Caco-2 (cell line): ENCODE results near the gene GDF10. TPM values are rescaled to one million over a fixed set of nuclear protein-coding genes. Genes with fewer than 3 reads are reported as not detected.

Source experiments
- BruUV-seq: library from RNA; stranded (reverse); fragments of 400-500 nt; replicated peaks from 2 replicates; lab custom pipeline; 2021; lab: Mats Ljungman, UMichigan
- CTCF ChIA-PET: fragments of 300-600 bp; sonication (Branson Sonifier 250); formaldehyde crosslinking; loops from one replicate; lab custom pipeline; 2022; ENCODE audit warnings: antibody characterized with exemption; lab: Charles Lee
- POLR2A ChIA-PET: fragments of 300-600 bp; sonication (Branson Sonifier 250); formaldehyde crosslinking; loops from one replicate; lab custom pipeline; 2022; ENCODE audit warnings: antibody characterized with exemption; lab: Charles Lee
- DNase-seq, 2 experiments: peaks; one replicate each; pipeline versions ENCODE4 v3.0.0 to v3.0.0-alpha.2; 2020 to 2022
- H3K27me3 ChIP-seq: replicated peaks from 2 replicates; pipeline ENCODE4 v1.6.0; 2011; ENCODE audit warnings: low read length; ENCODE audit not compliant: control insufficient read depth, insufficient read depth
- H3K36me3 ChIP-seq: 2 replicates; pipeline ENCODE4 v1.5.1; 2011; ENCODE audit warnings: low read length; ENCODE audit not compliant: control insufficient read depth, insufficient read depth
- H3K4me1 ChIP-seq: fragments of 250-450 bp; sonication (Bioruptor Pico); 2 replicates; pipeline ENCODE4 v1.5.1; 2020; ENCODE audit warnings: mild to moderate bottlenecking
- H3K4me3 ChIP-seq: 2 replicates; pipeline ENCODE4 v1.5.1; 2011; ENCODE audit warnings: low read depth, mild to moderate bottlenecking, control low read depth, low read length
- H3K9me3 ChIP-seq: fragments of 250-450 bp; sonication (Bioruptor Pico); 2 replicates; pipeline ENCODE4 v1.5.1; 2020; ENCODE audit warnings: mild to moderate bottlenecking, moderate library complexity
- H3K27ac Mint-ChIP-seq: one replicate; pipeline ENCODE4 v1.8.0; 2022; ENCODE audit warnings: mixed read lengths; ENCODE audit not compliant: unreplicated experiment
- H3K27me3 Mint-ChIP-seq: one replicate; pipeline ENCODE4 v1.8.0; 2022; ENCODE audit warnings: mixed read lengths; ENCODE audit not compliant: insufficient read depth, unreplicated experiment
- H3K36me3 Mint-ChIP-seq: one replicate; pipeline ENCODE4 v1.8.0; 2022; ENCODE audit warnings: mild to moderate bottlenecking, mixed read lengths; ENCODE audit not compliant: insufficient read depth, unreplicated experiment
- H3K4me1 Mint-ChIP-seq: one replicate; pipeline ENCODE4 v1.8.0; 2022; ENCODE audit warnings: low read depth, mixed read lengths; ENCODE audit not compliant: unreplicated experiment
- H3K4me3 Mint-ChIP-seq: one replicate; pipeline ENCODE4 v1.8.0; 2022; ENCODE audit warnings: mild to moderate bottlenecking, moderate library complexity, mixed read lengths; ENCODE audit not compliant: unreplicated experiment
- H3K9me3 Mint-ChIP-seq: one replicate; pipeline ENCODE4 v1.8.0; 2022; ENCODE audit warnings: mixed read lengths; ENCODE audit not compliant: unreplicated experiment
- intact Hi-C: fragments of 100-400 bp; cut with micrococcal nuclease; formaldehyde crosslinking; loops from one replicate; pipeline ENCODE4 v1.10.0; 2022; ENCODE audit not compliant: unreplicated experiment
- total RNA-seq: library from RNA; stranded (reverse); gene quantifications from 2 replicates; pipeline ENCODE4 v1.2.3, GENCODE V29; 2022
- TF ChIP-seq, protein P1 (sequence below), 2 experiments: fragments of 200-600 bp in 1 of 2; IDR thresholded peaks; 1 replicate in 1 of 2; 2 replicates in 1 of 2; pipeline versions ENCODE4 v1.5.1 to v1.8.0; 2011 to 2022; ENCODE audit warnings: antibody characterized with exemption in 1 of 2, control low read depth in 1 of 2, inconsistent platforms in 1 of 2, low read depth in 1 of 2, low read length in 1 of 2, mild to moderate bottlenecking in 1 of 2, moderate library complexity in 1 of 2; ENCODE audit not compliant: insufficient read depth in 1 of 2, severe bottlenecking in 1 of 2, unreplicated experiment in 1 of 2

Gene GDF10
- total RNA-seq, 1 experiment from 2014 or later: not detected

GRCh38 chr10:47317251-47317650 is 17.3 kb downstream of the GDF10 start:
- TF ChIP-seq, protein P1, sequence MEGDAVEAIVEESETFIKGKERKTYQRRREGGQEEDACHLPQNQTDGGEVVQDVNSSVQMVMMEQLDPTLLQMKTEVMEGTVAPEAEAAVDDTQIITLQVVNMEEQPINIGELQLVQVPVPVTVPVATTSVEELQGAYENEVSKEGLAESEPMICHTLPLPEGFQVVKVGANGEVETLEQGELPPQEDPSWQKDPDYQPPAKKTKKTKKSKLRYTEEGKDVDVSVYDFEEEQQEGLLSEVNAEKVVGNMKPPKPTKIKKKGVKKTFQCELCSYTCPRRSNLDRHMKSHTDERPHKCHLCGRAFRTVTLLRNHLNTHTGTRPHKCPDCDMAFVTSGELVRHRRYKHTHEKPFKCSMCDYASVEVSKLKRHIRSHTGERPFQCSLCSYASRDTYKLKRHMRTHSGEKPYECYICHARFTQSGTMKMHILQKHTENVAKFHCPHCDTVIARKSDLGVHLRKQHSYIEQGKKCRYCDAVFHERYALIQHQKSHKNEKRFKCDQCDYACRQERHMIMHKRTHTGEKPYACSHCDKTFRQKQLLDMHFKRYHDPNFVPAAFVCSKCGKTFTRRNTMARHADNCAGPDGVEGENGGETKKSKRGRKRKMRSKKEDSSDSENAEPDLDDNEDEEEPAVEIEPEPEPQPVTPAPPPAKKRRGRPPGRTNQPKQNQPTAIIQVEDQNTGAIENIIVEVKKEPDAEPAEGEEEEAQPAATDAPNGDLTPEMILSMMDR (IDR thresholded peaks at IDR 0.05; ENCODE audit: insufficient read depth in 1 of 2, low read depth in 1 of 2, low read length in 1 of 2, severe bottlenecking in 1 of 2, unreplicated experiment in 1 of 2): no peak
- Mint-ChIP-seq H3K4me1 (peaks cover 6% of the 10 kb centered on the region), H3K36me3 (no peaks in the 10 kb centered on the region), H3K4me3 (no peak overlapping the region), H3K27me3 (peaks cover 10% of the 10 kb centered on the region), H3K27ac (no peak overlapping the region), H3K9me3 (peaks cover 8% of the 10 kb centered on the region)
- Histone ChIP-seq H3K4me3 (no peak overlapping the region), H3K9me3 (0 out of 2 replicates have a peak, but pooled peaks cover 3% of the 10 kb centered on the region), H3K36me3 (no peaks in the 10 kb centered on the region), H3K4me1 (no peaks in the 10 kb centered on the region), H3K27me3 (no peaks in the 10 kb centered on the region)
- POLR2A ChIA-PET: no interaction called here
- BruUV-seq: no TSS peak
- CTCF ChIA-PET: interaction anchor here (1.9 kb wide), 1 partner anchor 293 kb away, joined by 8 read pairs; no protein-coding TSS in a partner anchor
- no peak for DNase-seq
- intact Hi-C loops: no loop called here

- POLR2A ChIA-PET: no interaction called here
These were observed 18.7 kb downstream of the GDF10 start for GRCh38 chr10:47318706-47319105.

DNA sequence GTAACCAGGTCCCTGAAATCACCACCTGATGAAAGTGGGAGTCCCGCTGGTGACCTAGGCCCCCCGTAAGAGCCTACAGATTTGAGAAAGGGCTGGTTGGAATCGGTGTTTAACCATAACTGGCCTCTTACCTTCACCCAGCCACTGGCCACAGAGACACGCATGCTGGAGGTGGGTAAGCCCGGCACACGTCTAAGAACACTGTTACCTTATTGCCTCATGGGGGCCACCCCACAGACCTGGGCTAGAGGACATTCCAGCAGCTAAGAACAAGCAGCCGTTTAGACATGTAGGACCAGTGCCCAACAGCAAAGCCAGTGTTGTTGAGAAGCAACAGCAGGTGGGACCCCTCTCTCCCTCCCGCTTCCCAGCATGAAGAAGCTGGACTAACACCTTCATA is 19.8 kb downstream of the GDF10 start:
- H3K27me3 ChIP-seq: no peaks in the 10 kb centered on the region
- Mint-ChIP-seq H3K4me1 (peaks cover 6% of the 10 kb centered on the region), H3K36me3 (no peaks in the 10 kb centered on the region), H3K27ac (no peak overlapping the region), H3K27me3 (peaks cover 17% of the 10 kb centered on the region), H3K4me3 (no peak overlapping the region), H3K9me3 (peaks cover 8% of the 10 kb centered on the region)
- 0 out of 2 replicates have a peak, but pooled peaks cover 3% of the 10 kb centered on the region for H3K9me3 ChIP-seq
- BruUV-seq: no TSS peak
- TF ChIP-seq, protein P1 (IDR thresholded peaks at IDR 0.05; ENCODE audit: insufficient read depth in 1 of 2, low read depth in 1 of 2, low read length in 1 of 2, severe bottlenecking in 1 of 2, unreplicated experiment in 1 of 2): no peak
- no peaks in the 10 kb centered on the region for H3K36me3 ChIP-seq
- POLR2A ChIA-PET: no interaction called here
- intact Hi-C loops: no loop called here
- H3K4me1 ChIP-seq: no peaks in the 10 kb centered on the region
- no peak for DNase-seq
- no peak overlapping the region for H3K4me3 ChIP-seq
- CTCF ChIA-PET: no interaction called here

More at GRCh38 chr10:47318706-47319105, 18.7 kb downstream of the GDF10 start:
- Mint-ChIP-seq H3K27me3 (peaks cover 15% of the 10 kb centered on the region), H3K4me3 (no peak overlapping the region), H3K36me3 (no peaks in the 10 kb centered on the region), H3K9me3 (peaks cover 8% of the 10 kb centered on the region), H3K27ac (peak overlapping the region; percentile 52), H3K4me1 (peaks cover 6% of the 10 kb centered on the region)
- H3K36me3 ChIP-seq: no peaks in the 10 kb centered on the region
- DNase-seq: peak; percentile 38 to 64
- CTCF ChIA-PET: no interaction called here
- H3K27me3 ChIP-seq: no peaks in the 10 kb centered on the region
- H3K9me3 ChIP-seq: 0 out of 2 replicates have a peak, but pooled peaks cover 3% of the 10 kb centered on the region
- TF ChIP-seq, protein P1 (IDR thresholded peaks at IDR 0.05; ENCODE audit: insufficient read depth in 1 of 2, low read depth in 1 of 2, low read length in 1 of 2, severe bottlenecking in 1 of 2, unreplicated experiment in 1 of 2): no peak
- no TSS peak for BruUV-seq
- no peak overlapping the region for H3K4me3 ChIP-seq
- intact Hi-C loops: no loop called here
- no peaks in the 10 kb centered on the region for H3K4me1 ChIP-seq
